ENCODE results near the gene EN2. TPM values are rescaled to one million over a fixed set of nuclear protein-coding genes. Genes with fewer than 3 reads are reported as not detected.

Gene EN2
- total RNA-seq, 1 experiment from 2014 or later = 0.07 TPM

- Histone ChIP-seq H3K9me3 (ENCODE audit: control insufficient read depth, low read depth, low read length) (no peaks in the 10 kb centered on the region), H3K27ac (ENCODE audit: insufficient read length, low read depth, low read length) (no peak overlapping the region), H3K79me2 (ENCODE audit: insufficient read depth, low read length) (no peaks in the 10 kb centered on the region), H3K4ac (ENCODE audit: low read depth, low read length) (no peak overlapping the region), H2AK5ac (ENCODE audit: insufficient read length, low read length) (no peak overlapping the region), H3K4me2 (ENCODE audit: insufficient read depth, insufficient read length, low read length) (no peak overlapping the region), H2BK5ac (ENCODE audit: insufficient read length, low read length) (no peak overlapping the region), H4K91ac (ENCODE audit: insufficient read length, low read depth, low read length) (no peak overlapping the region), H3K14ac (ENCODE audit: insufficient read depth, low read length) (no peak overlapping the region), H3K56ac (ENCODE audit: insufficient read length, low read depth, low read length) (no peak overlapping the region), H4K20me1 (ENCODE audit: control insufficient read depth, insufficient read depth, insufficient read length) (no peaks in the 10 kb centered on the region), H3K23me2 (ENCODE audit: insufficient read length, low read depth, low read length, poor library complexity, severe bottlenecking) (no peaks in the 10 kb centered on the region), H3K18ac (ENCODE audit: insufficient read length, low read depth, low read length) (no peak overlapping the region), H3T11ph (ENCODE audit: low read length) (no peak overlapping the region), H3K4me1 (ENCODE audit: insufficient read depth, low read length) (no peaks in the 10 kb centered on the region), H4K8ac (replicated peaks; ENCODE audit: insufficient read length, low read depth, low read length) (no peak overlapping the region), H2BK120ac (ENCODE audit: low read depth, low read length, poor library complexity, severe bottlenecking) (no peak overlapping the region), H2BK20ac (ENCODE audit: low read depth, low read length, poor library complexity, severe bottlenecking) (no peak overlapping the region), H3K9ac (ENCODE audit: extremely low read depth, insufficient read length, low read length) (no peak overlapping the region), H4K5ac (ENCODE audit: insufficient read length, low read depth, low read length) (no peak overlapping the region), H2BK12ac (ENCODE audit: insufficient read length, low read depth, low read length) (no peak overlapping the region), H3K79me1 (ENCODE audit: insufficient read depth, low read depth, low read length, poor library complexity, severe bottlenecking) (no peaks in the 10 kb centered on the region), H2AFZ (ENCODE audit: low read length) (no peak overlapping the region), H3K23ac (ENCODE audit: insufficient read length, low read depth, low read length) (no peak overlapping the region), H3K27me3 (ENCODE audit: insufficient read depth, low read length) (no peaks in the 10 kb centered on the region), H2BK15ac (ENCODE audit: low read depth, low read length) (no peak overlapping the region)
- no peak for TF ChIP-seq CTCF (conservative IDR thresholded peaks at IDR 0.05)
- Mint-ChIP-seq H3K9me3 (peaks cover 0 to 3% of the 10 kb centered on the region in 2 experiments; a peak in 1 of 5 replicates), H3K36me3 (ENCODE audit: insufficient read depth in 1 of 3, low read depth in 3 of 3) (no peaks in the 10 kb centered on the region; a peak in 1 of 7 replicates), H3K4me1 (peaks cover 0 to 6% of the 10 kb centered on the region in 2 experiments; a peak in 3 of 4 replicates), H3K27me3 (ENCODE audit: low read depth) (peaks cover 92% of the 10 kb centered on the region), H3K4me3 (no peak overlapping the region), H3K27ac (no peak overlapping the region; a peak in 1 of 7 replicates)
- WGBS (ENCODE audit: extremely low coverage, insufficient read length, low lambda C conversion rate) = no CpG with 5 or more reads among the region's 14 CpGs
- no peak for DNase-seq
These were observed 26.2 kb upstream of the EN2 start for GRCh38 chr7:155431711-155432110.
